GM12878 (cell line): Measurements from ENCODE around the gene ODAM.

Source experiments
- CBX3 ChIP-seq: fragments of 200-600 bp; sonication (generic); IDR thresholded peaks from 2 replicates; pipeline ENCODE4 v1.6.1; 2016; ENCODE audit warnings: low read depth, borderline replicate concordance
- FOXK2 ChIP-seq: fragments of 450-650 bp; IDR thresholded peaks from 2 replicates; pipeline ENCODE4 v1.6.1; 2017; ENCODE audit warnings: mild to moderate bottlenecking, moderate library complexity
- GABPA ChIP-seq: IDR thresholded peaks from 2 replicates; pipeline ENCODE4 v1.6.1; 2014; ENCODE audit warnings: antibody characterized with exemption, low read depth, mild to moderate bottlenecking, inconsistent platforms
- GATAD2B ChIP-seq: fragments of 450-650 bp; conservative IDR thresholded peaks from 2 replicates; pipeline ENCODE4 v1.6.1; 2017; ENCODE audit warnings: low read depth, mild to moderate bottlenecking, moderate library complexity
- PAX5 ChIP-seq: IDR thresholded peaks from 2 replicates; pipeline ENCODE4 v1.6.1; 2011; ENCODE audit warnings: low read depth, low read length, borderline replicate concordance
- POLR2AphosphoS5 ChIP-seq: IDR thresholded peaks from 2 replicates; pipeline ENCODE4 v1.6.1; 2011; ENCODE audit warnings: mild to moderate bottlenecking, low read length, inconsistent platforms
- SREBF2 ChIP-seq: IDR thresholded peaks from 2 replicates; pipeline ENCODE4 v1.6.1; 2012; ENCODE audit warnings: mild to moderate bottlenecking, low read length
- SRF ChIP-seq, 2 experiments: IDR thresholded peaks; 2 replicates each; pipeline ENCODE4 v1.6.1; 2011; ENCODE audit warnings: low read depth in 2 of 2, low read length in 2 of 2, mild to moderate bottlenecking in 1 of 2, moderate library complexity in 1 of 2
- SUPT20H ChIP-seq: IDR thresholded peaks from 2 replicates; pipeline ENCODE4 v1.6.1; 2011; ENCODE audit warnings: low read depth, mild to moderate bottlenecking, low read length, moderate library complexity, borderline replicate concordance; ENCODE audit not compliant: control insufficient read depth
- TCF12 ChIP-seq: IDR thresholded peaks from 2 replicates; pipeline ENCODE4 v1.6.1; 2011; ENCODE audit warnings: low read depth, mild to moderate bottlenecking, low read length
- TF ChIP-seq, protein P1 (sequence below): fragments of 450-650 bp; formaldehyde crosslinking; IDR thresholded peaks from 2 replicates; pipeline ENCODE4 v1.5.0; 2022; ENCODE audit warnings: mild to moderate bottlenecking, missing genetic modification characterization
- TF ChIP-seq, protein P2 (sequence below), 3 experiments: IDR thresholded peaks in 2 of 3; conservative IDR thresholded peaks in 1 of 3; 2 replicates each; pipeline ENCODE4 v1.5.1; 2011; ENCODE audit warnings: low read depth in 3 of 3, low read length in 3 of 3, mild to moderate bottlenecking in 3 of 3, control low read depth in 2 of 3, moderate library complexity in 2 of 3, inconsistent platforms in 1 of 3, mixed read lengths in 1 of 3; ENCODE audit not compliant: control insufficient read depth in 2 of 3, insufficient read depth in 1 of 3; ENCODE audit errors: extremely low read depth in 1 of 3
- TF ChIP-seq, protein P3 (sequence below): IDR thresholded peaks from 2 replicates; pipeline ENCODE4 v1.6.1; 2011; ENCODE audit warnings: low read depth, low read length, improper control_type of control experiment, borderline replicate concordance

DNA sequence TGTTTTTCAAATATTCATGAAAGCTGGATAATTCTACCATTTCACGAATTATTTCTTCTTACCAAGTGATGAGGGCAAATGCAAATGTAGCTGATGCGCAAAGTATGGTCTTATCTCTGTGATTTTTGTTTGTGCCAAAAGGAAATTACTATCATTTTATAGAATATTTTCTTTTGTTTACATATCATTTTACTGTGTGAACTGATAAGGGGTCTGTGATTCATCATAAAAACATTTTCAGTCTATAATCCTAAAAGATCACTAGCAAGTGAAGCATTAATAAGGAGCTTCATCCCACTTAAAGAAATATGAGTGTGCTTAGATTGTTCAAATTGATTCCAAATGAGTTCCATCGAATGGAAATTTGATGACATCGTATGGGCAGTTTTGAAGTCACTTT, 47.6 kb downstream of the ODAM start:
- TF ChIP-seq POLR2AphosphoS5, result no peak
- TF ChIP-seq SREBF2, result no peak
- TF ChIP-seq FOXK2, result no peak
- no peak for TF ChIP-seq TCF12
- TF ChIP-seq, protein P1, sequence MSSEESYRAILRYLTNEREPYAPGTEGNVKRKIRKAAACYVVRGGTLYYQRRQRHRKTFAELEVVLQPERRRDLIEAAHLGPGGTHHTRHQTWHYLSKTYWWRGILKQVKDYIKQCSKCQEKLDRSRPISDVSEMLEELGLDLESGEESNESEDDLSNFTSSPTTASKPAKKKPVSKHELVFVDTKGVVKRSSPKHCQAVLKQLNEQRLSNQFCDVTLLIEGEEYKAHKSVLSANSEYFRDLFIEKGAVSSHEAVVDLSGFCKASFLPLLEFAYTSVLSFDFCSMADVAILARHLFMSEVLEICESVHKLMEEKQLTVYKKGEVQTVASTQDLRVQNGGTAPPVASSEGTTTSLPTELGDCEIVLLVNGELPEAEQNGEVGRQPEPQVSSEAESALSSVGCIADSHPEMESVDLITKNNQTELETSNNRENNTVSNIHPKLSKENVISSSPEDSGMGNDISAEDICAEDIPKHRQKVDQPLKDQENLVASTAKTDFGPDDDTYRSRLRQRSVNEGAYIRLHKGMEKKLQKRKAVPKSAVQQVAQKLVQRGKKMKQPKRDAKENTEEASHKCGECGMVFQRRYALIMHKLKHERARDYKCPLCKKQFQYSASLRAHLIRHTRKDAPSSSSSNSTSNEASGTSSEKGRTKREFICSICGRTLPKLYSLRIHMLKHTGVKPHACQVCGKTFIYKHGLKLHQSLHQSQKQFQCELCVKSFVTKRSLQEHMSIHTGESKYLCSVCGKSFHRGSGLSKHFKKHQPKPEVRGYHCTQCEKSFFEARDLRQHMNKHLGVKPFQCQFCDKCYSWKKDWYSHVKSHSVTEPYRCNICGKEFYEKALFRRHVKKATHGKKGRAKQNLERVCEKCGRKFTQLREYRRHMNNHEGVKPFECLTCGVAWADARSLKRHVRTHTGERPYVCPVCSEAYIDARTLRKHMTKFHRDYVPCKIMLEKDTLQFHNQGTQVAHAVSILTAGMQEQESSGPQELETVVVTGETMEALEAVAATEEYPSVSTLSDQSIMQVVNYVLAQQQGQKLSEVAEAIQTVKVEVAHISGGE (CRISPR knock-in tag), result no peak
- TF ChIP-seq, protein P2, sequence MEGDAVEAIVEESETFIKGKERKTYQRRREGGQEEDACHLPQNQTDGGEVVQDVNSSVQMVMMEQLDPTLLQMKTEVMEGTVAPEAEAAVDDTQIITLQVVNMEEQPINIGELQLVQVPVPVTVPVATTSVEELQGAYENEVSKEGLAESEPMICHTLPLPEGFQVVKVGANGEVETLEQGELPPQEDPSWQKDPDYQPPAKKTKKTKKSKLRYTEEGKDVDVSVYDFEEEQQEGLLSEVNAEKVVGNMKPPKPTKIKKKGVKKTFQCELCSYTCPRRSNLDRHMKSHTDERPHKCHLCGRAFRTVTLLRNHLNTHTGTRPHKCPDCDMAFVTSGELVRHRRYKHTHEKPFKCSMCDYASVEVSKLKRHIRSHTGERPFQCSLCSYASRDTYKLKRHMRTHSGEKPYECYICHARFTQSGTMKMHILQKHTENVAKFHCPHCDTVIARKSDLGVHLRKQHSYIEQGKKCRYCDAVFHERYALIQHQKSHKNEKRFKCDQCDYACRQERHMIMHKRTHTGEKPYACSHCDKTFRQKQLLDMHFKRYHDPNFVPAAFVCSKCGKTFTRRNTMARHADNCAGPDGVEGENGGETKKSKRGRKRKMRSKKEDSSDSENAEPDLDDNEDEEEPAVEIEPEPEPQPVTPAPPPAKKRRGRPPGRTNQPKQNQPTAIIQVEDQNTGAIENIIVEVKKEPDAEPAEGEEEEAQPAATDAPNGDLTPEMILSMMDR (IDR thresholded peaks at IDR 0.05 in 2 of 3, conservative IDR thresholded peaks at IDR 0.05 in 1 of 3; ENCODE audit: control insufficient read depth in 2 of 3, extremely low read depth in 1 of 3, insufficient read depth in 1 of 3, low read depth in 3 of 3, low read length in 3 of 3), result no peak
- no peak for TF ChIP-seq GABPA
- no peak for TF ChIP-seq CBX3
- no peak for TF ChIP-seq SUPT20H
- TF ChIP-seq, protein P3, sequence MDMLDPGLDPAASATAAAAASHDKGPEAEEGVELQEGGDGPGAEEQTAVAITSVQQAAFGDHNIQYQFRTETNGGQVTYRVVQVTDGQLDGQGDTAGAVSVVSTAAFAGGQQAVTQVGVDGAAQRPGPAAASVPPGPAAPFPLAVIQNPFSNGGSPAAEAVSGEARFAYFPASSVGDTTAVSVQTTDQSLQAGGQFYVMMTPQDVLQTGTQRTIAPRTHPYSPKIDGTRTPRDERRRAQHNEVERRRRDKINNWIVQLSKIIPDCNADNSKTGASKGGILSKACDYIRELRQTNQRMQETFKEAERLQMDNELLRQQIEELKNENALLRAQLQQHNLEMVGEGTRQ, result no peak
- no peak for TF ChIP-seq GATAD2B
- no peak for TF ChIP-seq PAX5
- no peak for TF ChIP-seq SRF (IDR thresholded peaks at IDR 0.05; ENCODE audit: low read depth in 2 of 2, low read length in 2 of 2)
